GM18520 (cell line): ENCODE measurements around the gene EPG5.
"Not testable (repeated sequence)": the region's sequence is repeated elsewhere in the genome, so short reads cannot be mapped to it uniquely, and the experiment has no call there.

Experiments
- ATAC-seq: cut with Tn5 transposase; IDR thresholded peaks from one replicate; pipeline ENCODE4 v1.9.1; 2021; ENCODE audit not compliant: unreplicated experiment

EPG5 gene

GRCh38 chr18:45841765-45842442 is 125.2 kb downstream of the EPG5 start:
- ATAC-seq: no peak

- ATAC-seq: no peak
These were observed 125.9 kb downstream of the EPG5 start for GRCh38 chr18:45841060-45841764.

- ATAC-seq: no peak
These were observed 127.4 kb downstream of the EPG5 start for GRCh38 chr18:45839414-45840395.

GRCh38 chr18:45838302-45839070 is 128.6 kb downstream of the EPG5 start:
- ATAC-seq: no peak

- no peak for ATAC-seq
These were observed 129.7 kb downstream of the EPG5 start for GRCh38 chr18:45837283-45838070.

- ATAC-seq: no peak
These were observed 130.6 kb downstream of the EPG5 start for GRCh38 chr18:45836242-45837205.

GRCh38 chr18:45835057-45835636 is 132.0 kb downstream of the EPG5 start:
- ATAC-seq: no peak

- no peak for ATAC-seq
These were observed 132.8 kb downstream of the EPG5 start for GRCh38 chr18:45834306-45834705.

- ATAC-seq: no peak
These were observed 133.3 kb downstream of the EPG5 start for GRCh38 chr18:45833846-45834245.

- no peak for ATAC-seq
These were observed 136.2 kb downstream of the EPG5 start for GRCh38 chr18:45830917-45831316.

- ATAC-seq: no peak
These were observed 137.3 kb downstream of the EPG5 start for GRCh38 chr18:45829855-45830254.

GRCh38 chr18:45828917-45829811 is 138.0 kb downstream of the EPG5 start:
- no peak for ATAC-seq

- ATAC-seq: not testable (repeated sequence)
These were observed 140.4 kb downstream of the EPG5 start for GRCh38 chr18:45826716-45827115.

- ATAC-seq: no peak
These were observed 141.0 kb downstream of the EPG5 start for GRCh38 chr18:45826084-45826483.

- no peak for ATAC-seq
These were observed 141.7 kb downstream of the EPG5 start, which contains the start of gene SIGLEC15 for GRCh38 chr18:45825258-45826044. SIGLEC15 (plus strand) TSS chr18:45825675; CDS start chr18:45825729, 54 bp downstream.

- ATAC-seq: no peak
These were observed 145.4 kb downstream of the EPG5 start for GRCh38 chr18:45821711-45822110.
